Skeletal muscle satellite cell (primary cell): Measurements from ENCODE around the gene SPOUT1.
"Not testable (repeated sequence)": the region's sequence is repeated elsewhere in the genome, so short reads cannot be mapped to it uniquely, and the experiment has no call there.

Experiments
- H3K27me3 ChIP-seq: 2 replicates; pipeline ENCODE4 v1.7.0; 2013; ENCODE audit warnings: low read length; ENCODE audit not compliant: control insufficient read depth, insufficient read depth
- H3K36me3 ChIP-seq: 2 replicates; pipeline ENCODE4 v1.7.0; 2013; ENCODE audit warnings: mild to moderate bottlenecking, control low read depth, low read length; ENCODE audit not compliant: insufficient read depth
- H3K4me1 ChIP-seq: 2 replicates; pipeline ENCODE4 v1.7.0; 2013; ENCODE audit warnings: low read length; ENCODE audit not compliant: control insufficient read depth, insufficient read depth
- H3K4me2 ChIP-seq: 2 replicates; pipeline ENCODE4 v1.7.0; 2013; ENCODE audit warnings: mild to moderate bottlenecking, low read length
- H3K4me3 ChIP-seq: 2 replicates; pipeline ENCODE4 v1.7.0; 2013; ENCODE audit warnings: low read length
- H3K9ac ChIP-seq: 2 replicates; pipeline ENCODE4 v1.7.0; 2013; ENCODE audit warnings: mild to moderate bottlenecking, low read depth, low read length, moderate library complexity
- H3K9me3 ChIP-seq: replicated peaks from 2 replicates; pipeline ENCODE4 v1.7.0; 2013; ENCODE audit warnings: mild to moderate bottlenecking, control low read depth, low read length

SPOUT1 gene

DNA sequence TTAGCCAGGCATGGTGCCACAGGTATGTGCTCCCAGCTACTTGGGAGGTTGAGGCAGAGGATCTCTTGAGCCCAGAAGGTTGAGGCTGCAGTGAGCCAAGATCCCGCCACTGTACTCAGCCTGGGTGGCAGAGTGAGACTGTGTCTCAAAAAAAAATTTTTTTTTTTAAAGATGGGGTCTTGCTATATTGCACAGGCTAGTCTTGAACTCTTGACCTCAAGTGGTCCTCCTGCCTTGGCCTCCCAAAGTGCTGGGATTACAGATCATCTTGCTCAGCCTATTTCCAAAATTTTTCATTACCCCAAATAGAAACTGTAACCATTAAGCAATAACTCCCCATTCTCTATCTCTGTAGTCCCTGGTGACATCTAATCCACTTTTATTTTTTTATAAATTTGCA is 46.9 kb downstream of the SPOUT1 start:
- H3K36me3 ChIP-seq, result no peaks in the 10 kb centered on the region
- H3K9me3 ChIP-seq, result no peaks in the 10 kb centered on the region
- no peaks in the 10 kb centered on the region for H3K27me3 ChIP-seq
- no peak overlapping the region for H3K4me2 ChIP-seq
- H3K4me3 ChIP-seq, result no peak overlapping the region
- H3K4me1 ChIP-seq, result peaks cover 13% of the 10 kb centered on the region
- no peak overlapping the region for H3K9ac ChIP-seq

DNA sequence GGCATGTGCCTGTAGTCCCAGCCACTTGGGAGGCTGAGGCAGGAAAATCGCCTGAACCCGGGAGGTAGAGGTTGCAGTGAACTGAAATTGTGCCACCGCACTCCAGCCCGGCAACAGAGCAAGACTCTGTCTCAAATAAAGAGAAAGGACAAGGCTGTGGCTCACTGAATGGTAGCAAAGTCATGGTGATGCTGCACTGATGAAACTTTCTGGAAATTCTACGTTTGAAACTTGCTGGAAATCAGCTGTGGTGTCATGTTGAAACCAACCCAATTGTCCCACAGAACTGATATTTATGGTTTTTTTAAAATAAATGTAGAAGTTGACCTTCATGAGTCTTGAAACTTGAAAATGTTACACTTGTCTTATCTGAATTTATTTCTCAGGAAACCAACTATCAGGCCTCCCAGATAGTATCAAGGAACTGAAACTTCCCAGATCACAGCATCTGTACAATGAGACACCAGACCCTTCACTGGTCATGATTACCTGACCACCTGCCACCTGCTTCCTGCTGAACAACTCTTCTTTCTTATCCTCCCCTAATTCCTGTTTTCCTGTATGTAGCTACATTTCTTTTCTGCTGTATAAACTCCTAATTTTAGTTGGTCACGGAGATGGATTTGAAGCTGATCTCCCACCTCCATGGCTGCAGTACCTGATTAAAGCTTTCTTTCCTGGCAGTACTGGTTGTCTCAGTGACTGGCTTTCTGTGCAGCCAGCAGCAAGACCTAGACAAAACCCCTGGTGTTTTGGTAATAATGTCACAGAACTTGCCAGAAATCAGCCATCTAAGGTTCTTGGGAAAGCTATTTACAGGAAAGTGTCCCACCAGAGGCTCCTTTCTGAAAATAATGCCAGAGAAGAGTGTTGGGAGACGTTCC is 48.2 kb downstream of the SPOUT1 start:
- Histone ChIP-seq H3K4me3 (no peak overlapping the region), H3K9ac (no peak overlapping the region), H3K36me3 (no peaks in the 10 kb centered on the region), H3K9me3 (no peaks in the 10 kb centered on the region), H3K4me2 (no peak overlapping the region), H3K27me3 (no peaks in the 10 kb centered on the region), H3K4me1 (peaks cover 9% of the 10 kb centered on the region)

DNA sequence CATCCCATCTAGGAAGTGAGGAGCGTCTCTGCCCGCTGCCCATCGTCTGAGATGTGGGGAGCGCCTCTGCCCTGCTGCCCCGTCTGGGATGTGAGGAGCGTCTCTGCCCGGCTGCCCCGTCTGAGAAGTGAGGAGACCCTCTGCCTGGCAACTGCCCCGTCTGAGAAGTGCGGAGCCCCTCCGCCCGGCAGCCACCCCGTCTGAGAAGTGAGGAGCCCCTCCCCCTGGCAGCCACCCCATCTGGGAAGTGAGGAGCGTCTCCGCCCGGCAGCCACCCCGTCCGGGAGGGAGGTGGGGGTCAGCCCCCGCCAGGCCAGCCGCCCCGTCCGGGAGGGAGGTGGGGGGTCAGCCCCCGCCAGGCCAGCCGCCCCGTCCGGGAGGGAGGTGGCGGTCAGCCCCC is 49.5 kb downstream of the SPOUT1 start:
- not testable (repeated sequence) for H3K9me3 ChIP-seq, H3K27me3 ChIP-seq, H3K4me1 ChIP-seq, H3K9ac ChIP-seq, H3K36me3 ChIP-seq, H3K4me3 ChIP-seq, H3K4me2 ChIP-seq

DNA sequence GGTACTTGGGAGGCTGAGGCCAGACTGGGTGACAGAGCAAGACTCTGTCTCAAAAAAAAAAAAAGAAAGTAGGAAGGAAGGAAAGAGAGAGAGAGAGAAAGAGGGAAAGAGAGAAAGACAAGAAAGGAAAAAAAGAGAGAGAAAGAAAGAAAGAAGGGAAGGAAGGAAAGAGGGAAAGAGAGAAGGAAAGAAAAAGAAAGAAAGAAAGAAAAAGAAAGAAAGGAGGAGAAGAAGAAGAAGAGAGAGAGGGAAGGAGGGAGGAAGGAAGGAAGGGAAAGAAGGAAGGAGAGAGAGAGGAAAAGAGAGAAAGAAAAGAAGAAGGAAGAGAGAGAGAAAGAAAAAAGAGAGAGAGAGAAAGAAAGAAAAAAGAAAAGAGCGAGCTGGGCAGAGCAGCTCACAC is 54.8 kb downstream of the SPOUT1 start:
- Histone ChIP-seq H3K4me2 (no peak overlapping the region), H3K4me1 (peaks cover 14% of the 10 kb centered on the region), H3K27me3 (no peaks in the 10 kb centered on the region), H3K9ac (no peak overlapping the region), H3K36me3 (no peaks in the 10 kb centered on the region), H3K4me3 (no peak overlapping the region), H3K9me3 (no peaks in the 10 kb centered on the region)

GRCh38 chr9:128773049-128773448 is 56.5 kb downstream of the SPOUT1 start:
- no peaks in the 10 kb centered on the region for H3K27me3 ChIP-seq
- no peak overlapping the region for H3K4me2 ChIP-seq
- H3K9me3 ChIP-seq, result no peaks in the 10 kb centered on the region
- H3K9ac ChIP-seq, result no peak overlapping the region
- H3K4me1 ChIP-seq, result peaks cover 14% of the 10 kb centered on the region
- no peaks in the 10 kb centered on the region for H3K36me3 ChIP-seq
- no peak overlapping the region for H3K4me3 ChIP-seq

DNA sequence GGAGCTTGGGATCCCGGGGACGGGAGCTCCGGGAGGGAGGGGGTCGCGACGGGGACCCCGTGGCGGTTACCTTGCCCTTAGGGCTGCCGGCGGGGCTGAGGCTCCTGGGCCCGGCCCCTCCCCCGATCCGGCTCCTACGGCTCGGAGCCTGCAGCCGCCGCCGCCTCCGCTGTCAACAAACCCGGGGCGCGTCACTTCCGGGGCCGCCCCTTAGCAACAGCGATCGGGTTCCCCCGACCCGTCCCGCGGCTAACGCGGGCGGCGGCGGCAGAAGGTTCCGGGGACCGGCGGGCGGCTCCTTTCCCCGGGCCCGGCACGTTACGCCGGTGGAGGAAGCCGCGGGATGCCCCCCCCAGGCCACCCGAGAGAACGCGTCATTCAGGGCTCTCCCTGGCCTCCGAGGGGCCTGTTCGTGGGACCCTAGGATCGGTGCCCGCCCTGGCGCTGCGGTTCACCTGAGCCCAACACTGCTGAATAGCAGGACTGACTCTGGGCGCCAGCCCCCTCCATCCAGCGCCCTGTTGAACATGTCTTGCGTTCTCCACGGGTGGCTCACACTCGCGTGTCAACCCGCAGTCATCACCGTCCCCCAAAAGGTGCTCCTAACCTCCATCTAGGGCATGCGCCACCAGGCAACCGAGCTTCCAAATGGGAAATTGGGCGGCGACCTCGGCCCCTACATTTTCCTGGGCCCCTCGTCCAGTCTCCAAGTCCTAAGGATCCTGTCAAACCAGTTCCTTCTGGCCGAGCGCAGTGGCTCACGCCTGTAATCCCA is 57.7 kb downstream of the SPOUT1 start, which contains the start of gene ZER1:
ZER1 (minus strand) TSS at position 183 of the 775 bp plus-strand sequence. CDS start 16,362 bp downstream, outside the sequence.
- H3K4me3 ChIP-seq, result peak within 1 kb of the TSS; percentile 95
- H3K27me3 ChIP-seq, result no peaks in the 10 kb centered on the region
- no peaks in the 10 kb centered on the region for H3K9me3 ChIP-seq
- H3K9ac ChIP-seq, result peak within 1 kb of the TSS; percentile 90
- H3K4me1 ChIP-seq, result peaks cover 14% of the 10 kb centered on the region
- peak within 1 kb of the TSS; percentile 97 for H3K4me2 ChIP-seq
- no peaks in the 10 kb centered on the region for H3K36me3 ChIP-seq

DNA sequence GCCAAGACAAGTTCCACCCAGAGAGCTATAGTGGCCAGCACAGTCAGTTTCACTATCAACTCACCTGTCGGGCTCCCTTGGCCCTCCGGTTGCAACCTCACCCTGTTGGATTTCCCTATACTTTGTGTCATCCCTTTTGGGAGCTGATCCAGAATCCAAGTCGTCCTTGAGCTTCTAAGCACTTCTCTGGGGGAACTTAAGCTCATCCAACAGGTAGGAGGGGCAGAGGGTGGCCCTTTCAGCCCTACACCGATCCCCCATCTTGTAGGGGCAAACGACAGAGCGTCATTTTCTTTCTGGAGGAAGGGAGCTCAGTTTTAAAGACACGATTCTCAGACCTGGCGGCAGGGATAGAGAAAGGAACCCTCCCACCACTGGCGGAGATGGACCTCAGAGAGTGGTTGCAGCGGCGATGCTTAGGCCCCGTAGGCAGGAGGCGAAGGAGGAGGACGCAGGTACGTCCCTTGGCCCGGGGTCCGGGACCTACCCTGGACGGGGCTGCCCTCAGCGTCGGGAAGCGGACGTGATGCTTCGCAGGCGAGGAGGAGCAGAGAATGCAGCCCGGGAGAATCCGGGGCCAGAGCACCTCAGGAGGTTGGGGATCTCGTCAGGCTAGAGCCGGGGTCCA is 58.4 kb downstream of the SPOUT1 start:
- peak overlapping the region; percentile 95 for H3K4me3 ChIP-seq
- peak overlapping the region; percentile 90 for H3K9ac ChIP-seq
- no peaks in the 10 kb centered on the region for H3K36me3 ChIP-seq
- H3K27me3 ChIP-seq, result no peaks in the 10 kb centered on the region
- peaks cover 14% of the 10 kb centered on the region for H3K4me1 ChIP-seq
- H3K9me3 ChIP-seq, result no peaks in the 10 kb centered on the region
- H3K4me2 ChIP-seq, result peak overlapping the region; percentile 95

DNA sequence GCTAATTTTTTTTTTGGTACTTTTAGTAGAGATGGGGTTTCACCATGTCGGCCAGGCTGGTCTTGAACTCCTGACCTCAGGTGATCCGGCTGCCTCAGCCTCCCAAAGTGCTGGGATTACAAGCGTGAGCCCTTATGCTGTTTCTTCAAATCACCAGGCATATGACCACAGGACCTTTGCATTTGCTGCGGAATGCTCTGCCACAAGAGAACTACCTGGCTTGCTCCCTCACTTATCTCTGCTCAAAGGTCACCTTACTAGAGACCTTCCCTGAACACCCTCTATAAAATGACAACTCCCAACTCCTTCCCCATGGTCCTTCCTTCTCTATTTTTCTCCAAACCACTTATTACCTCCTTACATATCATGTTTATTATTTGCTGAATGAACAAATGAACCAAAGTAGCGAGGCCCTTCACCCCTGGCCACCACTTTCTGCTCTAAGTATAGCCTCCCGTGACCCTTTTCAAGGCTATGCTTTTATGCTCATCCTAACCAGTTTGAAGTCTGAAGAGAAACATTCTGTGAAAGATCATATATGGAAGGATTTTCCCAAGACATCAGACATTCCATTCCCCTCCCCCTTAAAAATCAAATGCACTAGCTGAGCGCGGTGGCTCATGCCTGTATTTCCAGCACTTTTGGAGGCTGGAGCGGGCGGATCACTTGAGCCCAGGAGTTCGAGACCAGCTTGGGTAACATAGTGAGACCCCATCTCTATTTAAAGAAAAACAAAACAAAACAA is 59.1 kb downstream of the SPOUT1 start:
- Histone ChIP-seq H3K36me3 (no peaks in the 10 kb centered on the region), H3K4me3 (peak overlapping the region; percentile 95), H3K9ac (peak overlapping the region; percentile 90), H3K4me2 (peak overlapping the region; percentile 95), H3K27me3 (no peaks in the 10 kb centered on the region), H3K9me3 (no peaks in the 10 kb centered on the region), H3K4me1 (peaks cover 14% of the 10 kb centered on the region)
